Lung (tissue), 12 donors: ENCODE data around the gene POLN. TPM values are rescaled to one million over a fixed set of nuclear protein-coding genes. Genes with fewer than 3 reads are reported as not detected.
"Not testable (repeated sequence)": the region's sequence is repeated elsewhere in the genome, so short reads cannot be mapped to it uniquely, and the experiment has no call there.

Experiments used
- ATAC-seq: fragments of 200-7000 bp; cut with Tn5 transposase; one replicate; pipeline ENCODE4 v1.9.1; 2020; ENCODE audit warnings: moderate number of reproducible peaks; ENCODE audit not compliant: insufficient read depth, low FRiP score
- DNase-seq, 3 donors: peaks; one replicate each; pipeline ENCODE4 v3.0.0-alpha.2; 2013 to 2017
- H3K27ac ChIP-seq, 2 donors: one replicate each; pipeline ENCODE4 v1.5.1; 2013; ENCODE audit warnings: mild to moderate bottlenecking in 2 of 2, moderate library complexity in 2 of 2, control low read depth in 1 of 2, inconsistent platforms in 1 of 2, low read depth in 1 of 2, low read length in 1 of 2
- H3K27me3 ChIP-seq, 3 donors: one replicate each; pipeline ENCODE4 v1.5.1; 2013; ENCODE audit warnings: low read length in 2 of 3; ENCODE audit not compliant: control insufficient read depth in 3 of 3, insufficient read depth in 3 of 3
- H3K36me3 ChIP-seq, 4 donors: one replicate each; pipeline ENCODE4 v1.5.1; 2013; ENCODE audit warnings: low read length in 4 of 4, mild to moderate bottlenecking in 1 of 4, moderate library complexity in 1 of 4; ENCODE audit not compliant: control insufficient read depth in 4 of 4, insufficient read depth in 4 of 4
- H3K4me1 ChIP-seq, 5 donors: one replicate each; pipeline ENCODE4 v1.5.1; 2013; ENCODE audit warnings: low read length in 5 of 5, mild to moderate bottlenecking in 2 of 5, moderate library complexity in 1 of 5; ENCODE audit not compliant: control insufficient read depth in 5 of 5, insufficient read depth in 5 of 5
- H3K4me3 ChIP-seq: one replicate; pipeline ENCODE4 v1.5.1; 2013; ENCODE audit warnings: mild to moderate bottlenecking, control low read depth, moderate library complexity
- H3K9ac ChIP-seq, 2 donors: one replicate each; pipeline ENCODE4 v1.5.1; 2013; ENCODE audit warnings: low read length in 2 of 2, control low read depth in 1 of 2; ENCODE audit not compliant: insufficient read depth in 1 of 2
- H3K9me3 ChIP-seq, 4 donors: one replicate each; pipeline ENCODE4 v1.5.1; 2013; ENCODE audit warnings: low read length in 3 of 4, mild to moderate bottlenecking in 1 of 4, moderate library complexity in 1 of 4; ENCODE audit not compliant: control insufficient read depth in 4 of 4, insufficient read depth in 3 of 4
- CTCF ChIP-seq: IDR thresholded peaks from 2 replicates; pipeline ENCODE4 v1.5.1; 2012; ENCODE audit warnings: mild to moderate bottlenecking; ENCODE audit errors: control extremely low read depth, extremely low read depth
- WGBS, 2 donors: extraction: QIAGEN DNeasy Blood & Tissue Kit; methylation state at CpG; one replicate each; pipeline ENCODE4 v1.1.7; 2013; 5-methylcytosine and 5-hydroxymethylcytosine counted together
- polyA plus RNA-seq, 2 donors: library from polyadenylated mRNA; stranded (reverse); fragments of 200-250 nt; gene quantifications; one replicate each; pipeline ENCODE4 v1.2.1, GENCODE V29; 2013
- total RNA-seq, 2 donors: library from RNA; depleted of rRNA in 1 of 2; stranded (reverse); fragments of >200 nt in 1 of 2; gene quantifications; one replicate each; pipeline ENCODE4 v1.2.1, GENCODE V29; 2014 to 2021
- donor health status: control.
- donor health status: control.
- donor health status: Bipolar disorder and iron deficiency.
- donor health status: healthy.
- donor health status: DM: yes; HTN: yes; CAD: no.

The POLN gene
- total and polyA plus RNA-seq, 4 donors = 0.68 to 3.7 (median 2.2) TPM

- peaks cover 0 to 7% (median 0%) of the 10 kb centered on the region in 5 donors for H3K4me1 ChIP-seq
- DNase-seq = no peak
- H3K9ac ChIP-seq = no peak overlapping the region
- no peak for ATAC-seq
- no peaks in the 10 kb centered on the region for H3K9me3 ChIP-seq
- H3K36me3 ChIP-seq = peaks cover 0 to 2% (median 0%) of the 10 kb centered on the region in 4 donors
- WGBS, 2 donors = 94 to 98% methylated on average over 44 of the region's 44 CpGs
- no peak overlapping the region for H3K4me3 ChIP-seq
- no peaks in the 10 kb centered on the region for H3K27me3 ChIP-seq
- no peak for TF ChIP-seq CTCF
- no peak overlapping the region for H3K27ac ChIP-seq
These were observed 33.8 kb upstream of the POLN start for GRCh38 chr4:2275546-2276251.

GRCh38 chr4:2275044-2275397 is 33.1 kb upstream of the POLN start:
- H3K36me3 ChIP-seq, H3K9ac ChIP-seq, H3K4me1 ChIP-seq, H3K27ac ChIP-seq, H3K4me3 ChIP-seq, DNase-seq, H3K9me3 ChIP-seq, ATAC-seq, H3K27me3 ChIP-seq: not testable (repeated sequence)
- WGBS, 2 donors = 92 to 98% methylated on average over 10 of the region's 10 CpGs

GRCh38 chr4:2274320-2275043 is 32.6 kb upstream of the POLN start:
- ATAC-seq = no peak
- H3K4me1 ChIP-seq = peaks cover 0 to 8% (median 0%) of the 10 kb centered on the region in 5 donors
- no peak overlapping the region for H3K27ac ChIP-seq
- no peak for TF ChIP-seq CTCF
- DNase-seq = no peak
- H3K27me3 ChIP-seq = no peaks in the 10 kb centered on the region
- peaks cover 0 to 2% (median 0%) of the 10 kb centered on the region in 4 donors for H3K36me3 ChIP-seq
- no peaks in the 10 kb centered on the region for H3K9me3 ChIP-seq
- WGBS, 2 donors = 90 to 93% methylated on average over 21 of the region's 21 CpGs
- no peak overlapping the region for H3K9ac ChIP-seq
- H3K4me3 ChIP-seq = no peak overlapping the region

GRCh38 chr4:2273657-2274319 is 31.9 kb upstream of the POLN start:
- no peaks in the 10 kb centered on the region for H3K9me3 ChIP-seq
- no peak overlapping the region for H3K27ac ChIP-seq
- no peak overlapping the region for H3K4me3 ChIP-seq
- H3K4me1 ChIP-seq = peaks cover 0 to 15% (median 0%) of the 10 kb centered on the region in 5 donors
- peaks cover 0 to 2% (median 0%) of the 10 kb centered on the region in 4 donors for H3K36me3 ChIP-seq
- no peak for ATAC-seq
- no peak for TF ChIP-seq CTCF
- WGBS, 2 donors = 85 to 92% methylated on average over 24 of the region's 24 CpGs
- H3K9ac ChIP-seq = no peak overlapping the region
- DNase-seq = no peak
- no peaks in the 10 kb centered on the region for H3K27me3 ChIP-seq
